ENCODE data around the gene TGFA.
A peak's percentile ranks its signal among the peaks of the same experiment; 100 is the strongest.

TGFA gene

DNA sequence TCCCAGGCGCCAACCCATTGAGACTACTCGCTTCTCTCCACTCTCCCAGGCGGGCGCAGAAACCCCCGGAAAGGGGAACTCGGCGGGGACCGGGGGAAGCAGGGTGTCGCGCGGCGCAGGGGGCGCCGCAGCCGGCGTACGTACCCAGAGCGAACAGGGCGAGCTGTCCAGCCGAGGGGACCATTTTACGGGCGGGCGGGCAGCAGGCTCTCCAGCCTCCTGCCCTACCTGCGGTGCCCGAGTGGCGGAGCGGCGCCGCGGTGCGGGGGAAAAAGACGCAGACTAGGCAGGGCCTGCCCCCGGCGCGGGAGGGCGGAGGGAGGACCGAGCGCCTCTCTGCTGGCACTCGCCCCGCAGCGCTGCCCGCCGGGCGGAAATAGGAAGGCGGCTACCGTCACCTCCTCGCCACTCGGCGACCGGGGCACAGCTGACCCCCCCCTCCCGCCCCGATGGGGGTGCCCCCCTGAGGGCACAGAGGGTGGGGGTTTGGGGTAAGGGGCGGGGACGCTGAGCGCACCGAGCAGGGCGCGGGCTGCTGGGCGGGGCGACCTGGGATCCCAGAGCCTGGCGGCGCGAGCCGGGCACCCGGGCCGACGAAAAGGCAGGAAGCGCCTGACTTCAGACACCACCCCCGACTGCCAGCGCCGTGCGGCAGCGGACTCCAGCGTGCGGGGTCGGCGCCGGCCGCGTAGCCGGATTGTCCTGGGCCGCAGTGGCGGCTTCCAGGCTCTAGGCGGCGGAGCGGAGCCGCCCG is at the start of gene TGFA:
Gene TGFA, minus strand, starts transcription at position 243 of the 754 bp plus-strand sequence. Its CDS starts 59 bp downstream, at position 184.
- peak; percentile 17 for DNase-seq (ENCODE audit: low read depth)

DNA sequence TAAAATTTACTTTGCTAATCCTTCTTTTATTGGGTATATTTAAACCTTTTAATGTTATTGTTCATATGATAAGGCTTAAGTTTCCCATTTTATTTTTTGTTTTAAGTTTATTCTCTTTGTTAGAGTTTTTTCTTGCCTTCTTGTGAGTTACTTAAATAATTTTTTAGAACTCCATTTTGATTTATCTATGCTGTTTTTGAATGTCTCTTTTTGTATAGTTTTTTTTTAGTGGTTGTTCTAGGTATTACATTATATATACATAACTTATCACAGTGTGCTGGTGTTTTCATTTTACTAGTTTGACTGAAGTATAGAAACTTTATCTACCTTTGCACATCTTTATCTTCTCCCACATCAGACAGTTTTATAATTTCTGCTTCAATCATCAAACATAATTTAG is 49.4 kb upstream of the TGFA start:
- no peak for DNase-seq (ENCODE audit: low read depth)

DNA sequence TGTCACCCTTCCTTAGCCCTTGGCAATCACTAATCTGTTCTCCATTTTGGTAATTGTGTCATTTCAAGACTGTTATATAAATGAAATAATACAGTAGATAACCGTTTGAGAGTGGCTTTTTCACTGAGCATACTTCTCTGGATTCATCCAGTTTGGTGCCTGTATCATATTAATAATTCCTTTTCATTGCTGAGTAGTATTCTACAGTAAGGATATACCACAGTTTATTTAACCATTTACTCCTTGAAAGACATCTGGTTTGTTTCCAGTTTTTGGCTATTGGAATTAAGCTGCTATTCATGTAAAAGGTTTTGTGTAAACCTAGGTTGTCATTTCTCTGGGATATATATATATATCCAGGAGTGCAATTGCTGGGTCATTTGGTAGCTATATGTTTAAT is 44.6 kb upstream of the TGFA start:
- DNase-seq (ENCODE audit: low read depth): no peak

DNA sequence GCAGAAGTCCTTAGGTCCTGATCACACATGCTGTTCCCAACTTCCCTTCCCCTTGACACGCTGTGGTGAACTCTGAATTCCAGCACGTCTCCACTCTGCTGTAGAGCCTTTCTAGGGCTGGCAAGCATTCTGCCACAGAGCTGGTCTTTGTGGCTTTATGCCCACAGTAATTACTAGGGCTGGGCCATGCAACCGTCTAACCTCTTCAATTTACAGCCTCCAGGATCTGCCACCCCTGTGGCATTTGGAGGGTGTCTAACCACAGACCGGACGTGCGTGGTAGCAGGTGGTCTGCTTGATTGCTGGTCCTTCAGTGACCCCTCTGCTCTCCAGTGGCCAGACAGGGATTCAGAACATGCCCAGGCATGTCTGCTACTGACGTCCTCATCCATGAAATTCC is 43.1 kb upstream of the TGFA start:
- no peak for DNase-seq (ENCODE audit: low read depth)

DNA sequence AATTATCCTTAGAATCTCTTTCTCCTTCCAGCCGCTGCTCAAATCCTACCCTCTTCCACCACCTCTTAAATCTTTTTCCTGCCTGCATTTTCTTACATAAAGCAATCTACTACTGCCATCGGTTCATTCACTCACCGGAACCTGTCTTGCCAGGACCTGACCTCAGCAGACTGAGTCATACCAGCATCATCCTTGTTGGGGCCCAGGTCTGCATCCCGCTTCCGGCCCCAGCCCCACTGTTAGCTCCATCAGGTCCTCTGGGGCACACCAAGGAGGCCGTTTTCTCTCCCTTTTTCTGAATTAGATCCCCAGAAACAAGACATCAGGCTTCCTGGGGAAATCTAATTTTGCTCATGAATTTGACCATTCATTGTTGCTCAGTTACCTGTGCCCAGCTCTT is 42.7 kb upstream of the TGFA start:
- DNase-seq (ENCODE audit: low read depth): no peak

DNA sequence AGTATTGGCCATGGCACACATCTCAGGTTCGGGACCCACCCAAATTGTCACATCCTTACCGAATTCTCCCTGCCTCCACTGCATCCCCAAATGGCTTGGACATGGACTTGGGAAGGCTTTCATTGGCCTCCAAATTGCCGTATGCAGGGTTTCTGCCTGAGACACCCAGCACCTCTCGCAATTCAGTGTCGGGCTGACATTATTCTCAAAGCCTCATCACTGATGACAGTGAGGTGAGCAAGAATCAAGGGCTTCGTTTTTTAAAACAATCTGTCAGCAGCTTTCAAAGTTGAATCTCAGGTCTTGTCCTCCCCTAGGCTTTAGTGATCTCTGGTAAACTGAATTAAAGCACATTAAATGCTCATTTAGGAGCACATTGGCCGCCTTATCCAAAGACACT is 29.5 kb upstream of the TGFA start:
- no peak for DNase-seq (ENCODE audit: low read depth)

DNA sequence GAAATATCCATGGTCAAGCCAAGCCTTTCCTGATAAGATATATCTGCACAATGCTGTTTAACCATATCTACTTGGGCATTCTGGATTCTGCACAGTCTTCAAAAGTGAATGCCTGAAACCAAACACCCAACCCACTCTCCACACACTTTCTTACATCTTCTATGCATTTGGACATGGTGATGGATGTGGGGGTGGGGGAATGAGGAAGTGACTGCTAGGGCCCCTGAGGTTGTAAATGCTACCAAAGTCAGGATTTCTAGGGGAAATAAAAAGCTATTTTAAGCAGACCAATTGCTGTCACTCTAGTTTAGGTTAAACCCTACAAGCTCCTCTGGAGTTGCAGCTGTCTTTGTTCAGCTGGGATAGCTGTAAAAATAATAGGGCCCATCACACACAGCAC is 26.7 kb upstream of the TGFA start:
- no peak for DNase-seq (ENCODE audit: low read depth)

DNA sequence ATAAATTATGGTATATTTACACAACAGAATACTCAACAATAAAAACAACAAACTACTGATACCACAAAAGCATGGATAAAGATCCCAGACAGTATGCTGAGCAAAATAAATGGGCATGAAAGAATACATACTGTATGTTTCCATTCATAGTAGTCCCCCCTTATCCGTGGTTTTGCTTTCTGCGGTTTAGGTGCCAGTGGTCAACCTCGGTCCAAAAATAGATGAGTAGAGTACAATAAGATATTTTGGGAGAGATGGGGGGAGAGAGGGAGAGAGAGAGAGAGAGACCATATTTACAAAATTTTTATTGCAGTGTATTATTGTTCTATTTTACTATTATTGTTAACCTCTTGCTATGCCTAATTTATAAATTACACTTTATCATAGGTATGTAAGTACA is 21.0 kb upstream of the TGFA start:
- DNase-seq (ENCODE audit: low read depth): no peak

DNA sequence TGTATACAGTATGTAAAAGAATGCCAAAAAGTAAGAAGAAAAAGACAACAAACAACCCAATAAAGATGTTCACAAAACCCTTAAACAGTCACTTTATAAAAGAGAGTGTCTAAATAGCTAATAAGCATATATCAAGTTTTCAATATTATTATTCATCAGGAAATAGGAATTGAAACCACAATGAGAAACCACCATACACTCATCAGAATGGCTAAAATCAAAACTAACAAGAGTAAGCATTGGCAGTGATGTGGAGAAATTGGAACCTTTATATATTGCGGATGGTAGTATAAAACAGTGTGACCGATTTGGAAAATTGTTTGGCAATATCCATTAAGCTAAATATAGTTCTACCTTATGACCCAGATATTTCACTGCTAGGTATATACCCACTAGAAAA is 20.5 kb upstream of the TGFA start:
- no peak for DNase-seq (ENCODE audit: low read depth)

DNA sequence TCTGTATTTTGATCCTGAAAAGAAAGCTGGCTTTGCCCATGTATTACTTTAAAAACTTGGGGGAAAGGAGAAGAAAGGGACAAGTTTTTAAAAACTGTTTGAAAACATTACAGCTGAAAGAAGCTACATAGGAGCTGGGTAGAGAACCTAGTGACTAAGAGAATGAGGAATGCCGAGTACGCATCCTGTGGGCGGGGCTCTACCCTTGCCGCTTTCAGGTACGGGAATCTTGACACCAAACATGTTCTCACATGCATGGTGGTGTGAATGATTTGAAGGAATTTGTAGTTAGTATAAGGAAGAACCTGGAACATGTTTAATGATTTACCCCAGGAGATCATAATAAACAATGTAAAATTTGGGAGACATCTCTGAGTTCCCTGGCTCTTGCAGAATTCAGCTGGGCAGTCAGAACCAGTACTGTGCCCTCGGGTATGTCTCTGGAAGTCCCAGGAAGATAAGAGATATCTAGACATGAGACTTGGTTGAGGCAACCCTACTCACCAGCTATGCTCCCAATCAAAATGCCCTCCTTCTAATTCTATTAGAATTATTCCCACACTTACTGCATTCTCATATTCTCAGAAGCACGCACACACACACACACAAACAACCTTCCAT is 16.5 kb upstream of the TGFA start:
- no peak for DNase-seq (ENCODE audit: low read depth)

DNA sequence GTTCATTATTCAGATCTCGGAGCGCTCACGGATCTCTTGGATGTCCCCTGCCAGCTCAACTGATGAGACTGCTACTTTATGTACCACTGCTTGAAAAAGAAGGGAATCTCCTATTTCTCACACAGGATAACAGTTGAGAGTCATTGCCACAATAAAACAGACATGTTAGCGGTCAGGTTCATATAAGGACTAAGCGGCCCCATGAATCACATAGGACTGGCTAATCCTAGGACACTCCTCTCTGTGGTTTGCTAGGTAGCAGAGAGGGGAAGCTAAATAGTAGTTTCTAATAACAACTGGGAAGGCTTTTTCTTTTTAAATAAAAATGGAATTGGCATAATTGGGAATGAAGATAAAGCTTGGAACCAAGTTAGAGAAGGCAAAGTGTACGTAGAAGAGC is 15.9 kb upstream of the TGFA start:
- no peak for DNase-seq (ENCODE audit: low read depth)

DNA sequence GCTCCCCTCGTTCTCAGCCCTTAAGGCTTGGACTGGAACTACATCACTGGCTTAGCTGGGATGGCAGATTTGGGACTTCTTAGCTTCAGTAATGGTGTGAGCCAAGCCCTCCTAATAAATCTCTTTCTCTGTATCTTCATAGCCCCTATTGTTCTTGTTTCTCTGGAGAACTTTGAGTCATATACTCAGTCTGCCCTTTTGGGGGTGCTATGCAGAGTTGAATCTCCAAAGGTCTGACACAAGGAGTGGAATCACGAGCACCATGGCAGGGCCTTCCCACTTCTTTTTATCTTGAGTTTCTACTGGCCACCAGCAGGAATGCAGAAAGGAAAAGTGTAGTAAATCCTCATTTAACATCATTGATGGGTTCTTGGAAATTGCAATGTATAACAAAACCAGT is 13.3 kb upstream of the TGFA start:
- DNase-seq (ENCODE audit: low read depth): no peak

DNA sequence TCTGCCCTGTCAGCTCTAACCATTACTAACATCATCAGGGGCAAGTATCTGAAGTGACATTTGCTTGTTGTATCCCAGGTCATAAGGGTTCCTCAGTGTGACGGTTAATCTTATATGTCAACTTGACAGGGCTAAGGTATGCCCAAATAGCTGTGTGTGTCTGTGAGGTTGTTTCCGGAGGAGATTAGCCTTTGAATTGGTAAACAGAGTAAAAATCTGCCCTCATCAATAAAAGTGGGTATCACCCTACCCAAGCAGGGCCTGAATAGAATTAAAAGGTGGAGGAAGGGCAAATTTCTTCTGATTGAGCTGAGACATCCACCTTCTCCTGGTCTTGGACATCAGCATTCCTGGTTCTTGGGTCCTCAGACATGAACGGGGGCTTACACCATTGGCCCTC is 12.8 kb upstream of the TGFA start:
- no peak for DNase-seq (ENCODE audit: low read depth)

DNA sequence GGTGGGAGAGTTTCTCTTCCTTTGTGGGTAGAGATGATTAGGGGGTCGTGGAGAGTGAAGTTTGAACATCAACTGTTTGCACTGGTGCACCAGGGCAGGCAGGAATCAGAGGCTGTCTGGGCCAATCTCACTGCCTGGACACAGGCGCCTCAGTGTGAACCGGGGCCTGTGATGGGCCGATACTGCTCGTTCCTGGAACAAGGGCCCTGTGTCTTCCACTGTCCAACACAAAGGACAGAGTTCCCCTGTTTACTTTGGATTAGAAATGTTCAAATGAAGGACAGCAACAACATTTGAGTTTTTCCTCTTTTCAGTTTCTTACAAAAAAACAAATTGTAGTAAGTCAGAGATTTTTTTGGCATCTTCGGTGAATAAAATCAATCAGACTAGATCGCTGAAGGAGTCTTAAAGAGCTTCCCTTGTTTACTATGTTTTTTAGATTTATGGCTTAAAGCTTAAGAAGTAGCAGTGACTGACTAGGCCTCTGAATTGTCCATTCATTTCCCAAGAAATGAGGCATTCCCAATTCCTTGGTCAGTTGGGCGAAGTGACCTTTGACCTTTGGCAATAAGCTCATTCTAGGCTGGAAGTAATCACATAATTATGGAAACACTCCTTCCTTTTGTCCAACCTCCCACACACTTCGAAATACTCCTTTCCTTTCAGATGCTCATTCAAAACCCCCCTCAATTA is 11.6 kb upstream of the TGFA start:
- DNase-seq (ENCODE audit: low read depth): no peak

DNA sequence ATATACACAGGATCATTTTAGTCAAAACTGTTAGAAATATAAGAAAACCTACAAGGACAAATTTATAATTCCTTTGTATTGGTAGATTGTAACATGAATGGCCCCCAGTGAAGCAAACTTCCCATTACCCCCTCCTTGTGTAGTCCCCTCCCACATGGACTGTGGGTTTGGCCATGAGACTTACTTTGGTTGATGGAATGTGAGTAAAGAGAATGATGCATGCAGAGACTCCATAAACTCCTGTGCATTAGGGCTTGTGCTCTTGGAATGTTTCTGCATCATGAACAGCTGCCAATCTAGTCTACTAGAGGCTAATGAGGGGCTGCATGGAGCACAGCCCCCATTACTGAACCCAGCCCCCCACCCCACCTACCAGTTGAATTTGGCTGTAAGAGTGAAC is 8.3 kb upstream of the TGFA start:
- DNase-seq (ENCODE audit: low read depth): no peak

DNA sequence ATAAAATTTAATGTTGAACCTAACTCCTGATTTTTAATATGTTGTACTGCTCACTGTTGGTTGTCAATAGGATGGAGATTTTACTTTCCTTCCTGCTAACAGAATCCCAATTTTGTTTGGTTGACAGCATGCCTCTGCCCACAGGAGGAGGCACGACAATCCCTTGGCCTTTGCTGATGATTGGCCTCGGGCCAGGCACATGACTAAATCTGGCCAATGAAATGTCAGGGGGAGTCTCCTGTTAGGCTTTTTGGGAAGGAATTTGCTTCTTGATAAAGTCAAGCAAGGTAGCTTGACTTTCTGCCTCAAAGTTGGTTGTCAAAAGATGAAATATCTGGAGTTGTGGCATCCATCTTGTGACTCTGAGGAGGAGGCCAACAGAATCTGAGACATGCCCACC is 6.8 kb upstream of the TGFA start:
- DNase-seq (ENCODE audit: low read depth): no peak

DNA sequence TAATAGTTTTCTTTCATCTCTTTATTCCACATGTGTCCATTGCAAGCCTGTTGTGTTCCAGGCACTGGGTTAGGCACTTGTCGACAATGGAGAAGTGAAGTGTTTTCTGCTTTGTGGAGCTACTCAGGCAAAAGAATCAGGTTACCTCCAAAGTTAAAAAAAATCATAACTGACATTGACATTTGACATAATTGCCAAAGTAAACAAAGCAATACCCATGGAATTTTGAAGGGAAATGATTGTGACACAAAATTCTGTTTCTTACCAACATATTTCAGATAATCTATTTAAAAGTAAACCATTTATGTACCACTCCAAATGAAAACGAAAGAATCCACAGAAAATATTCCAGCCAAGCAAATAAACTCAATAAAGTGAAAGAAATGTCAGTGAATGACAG is 6.4 kb upstream of the TGFA start:
- no peak for DNase-seq (ENCODE audit: low read depth)

DNA sequence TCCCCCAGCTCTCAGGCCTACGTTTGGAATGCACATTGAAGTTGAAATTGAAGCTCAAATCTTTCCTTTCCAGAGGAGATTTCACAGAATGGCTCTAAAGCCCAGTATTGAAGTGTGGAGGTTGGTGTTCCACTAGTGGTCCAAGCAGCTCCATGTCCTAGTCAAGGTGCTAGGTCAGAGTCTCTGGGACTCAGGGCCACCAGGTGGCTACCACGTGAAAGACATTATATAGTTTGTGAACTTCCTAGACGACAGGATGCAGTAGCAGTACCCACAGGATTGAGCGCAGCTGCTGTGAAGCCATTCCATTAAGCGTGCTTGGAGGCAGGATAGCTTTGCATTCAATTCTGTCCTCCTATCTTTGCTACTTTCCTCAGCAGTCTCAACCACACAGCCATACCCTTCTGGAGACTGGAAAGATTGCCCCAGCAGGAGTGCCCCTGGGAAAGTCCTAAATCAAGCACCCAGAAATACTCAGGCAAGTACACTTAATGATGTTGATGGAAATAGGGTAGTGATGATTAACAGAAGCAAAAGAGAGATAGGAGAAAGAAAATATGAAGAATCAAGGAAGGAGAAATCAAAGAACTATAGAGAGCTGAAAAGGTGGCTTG is 4.7 kb upstream of the TGFA start:
- no peak for DNase-seq (ENCODE audit: low read depth)

DNA sequence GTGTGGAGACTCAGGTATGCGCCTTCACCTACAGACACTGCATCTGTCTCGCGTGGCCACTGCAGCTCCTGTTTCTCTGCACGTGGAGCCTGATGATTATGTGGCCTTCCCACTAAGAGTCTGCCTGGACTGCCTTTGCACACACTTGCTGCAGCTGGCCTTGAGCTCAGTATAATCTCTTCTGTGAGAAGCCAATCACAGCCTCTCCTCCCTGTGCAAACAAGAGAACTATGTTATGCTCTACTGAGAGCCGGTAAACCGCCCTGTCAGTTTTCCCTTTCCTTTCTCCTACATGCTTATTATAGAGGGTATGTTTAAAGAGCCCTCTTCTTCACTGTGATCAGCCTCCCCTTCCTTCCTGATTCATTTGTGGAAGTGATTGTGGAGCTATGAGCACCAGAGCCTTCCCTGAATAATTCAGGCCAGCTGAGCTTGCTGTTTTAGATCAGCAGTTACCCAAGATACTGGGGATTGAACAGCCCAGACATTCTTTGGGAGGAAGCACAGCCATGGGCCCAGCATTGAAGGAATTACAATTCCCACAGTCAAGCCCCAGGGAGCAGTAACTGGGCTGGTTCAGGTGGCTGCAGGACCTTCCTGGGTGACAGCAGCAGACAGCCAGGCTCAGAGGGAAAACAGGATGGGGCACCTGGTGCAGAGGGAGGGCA is 3.7 kb upstream of the TGFA start:
- DNase-seq (ENCODE audit: low read depth): no peak

DNA sequence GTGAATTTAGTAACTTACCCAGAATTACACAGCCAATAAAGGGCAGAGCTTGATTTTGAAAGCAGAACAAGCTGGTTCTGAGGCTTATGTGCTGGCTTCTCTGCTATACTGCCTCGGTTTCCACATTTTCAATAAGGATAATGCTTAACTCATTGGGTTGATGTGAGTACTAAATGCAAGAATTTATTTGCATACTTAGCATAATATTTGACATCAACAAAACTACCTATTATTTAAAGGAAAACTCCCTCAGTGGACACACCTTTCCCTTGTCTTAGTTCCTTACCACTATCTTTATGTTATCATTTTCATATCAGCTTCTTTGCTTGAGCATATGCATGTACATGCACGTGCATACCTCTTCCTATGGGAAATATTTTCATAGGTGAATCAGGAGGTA is 3.0 kb upstream of the TGFA start:
- no peak for DNase-seq (ENCODE audit: low read depth)

DNA sequence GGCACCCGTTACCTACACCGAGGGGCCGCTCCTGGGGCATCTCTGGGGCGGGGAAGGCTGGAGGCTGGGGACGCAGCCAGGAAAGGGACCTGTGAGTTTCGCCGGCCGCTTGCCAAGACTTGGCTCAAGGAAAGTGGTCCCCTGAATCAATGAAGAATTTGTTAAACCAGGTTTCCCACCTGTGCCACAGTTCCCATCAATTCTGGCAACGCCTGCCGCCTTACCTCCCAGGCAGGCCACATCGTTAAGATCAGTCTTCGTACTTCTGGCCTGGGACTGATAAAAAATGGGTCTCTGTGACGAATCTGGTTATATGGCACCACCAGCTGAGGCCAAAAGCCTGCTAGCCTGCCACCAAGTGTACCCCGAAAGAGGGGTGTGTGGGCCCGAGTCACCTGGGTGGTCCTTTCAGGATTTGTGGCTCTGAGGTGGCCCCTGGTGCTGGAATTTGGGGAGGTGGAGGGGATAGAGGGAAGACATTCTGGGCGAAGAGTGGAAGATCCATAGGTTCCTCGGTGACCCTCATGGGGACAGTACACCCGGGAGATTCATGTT is 789 bp upstream of the TGFA start:
- DNase-seq (ENCODE audit: low read depth): no peak

DNA sequence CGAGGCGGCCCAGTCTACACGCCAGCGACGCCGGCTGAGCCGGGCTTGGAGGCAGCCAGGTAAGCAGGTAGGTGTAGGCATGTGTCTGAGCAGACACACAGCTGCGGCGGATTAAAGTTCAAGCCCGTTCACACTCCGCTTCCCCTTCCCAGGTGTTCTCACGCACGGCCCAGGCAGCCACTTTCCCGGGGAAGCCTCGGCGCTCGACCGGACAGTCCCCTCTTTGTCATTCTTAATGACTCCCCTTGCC is 367 bp downstream of the TGFA start:
- DNase-seq (ENCODE audit: low read depth): no peak

All from stimulated activated CD8-positive, alpha-beta memory T cell treated with anti-CD3 and anti-CD28 coated beads, Interleukin-15, amount 100 ng/mL, for 1 hour (primary cell).